Type B pancreatic cell (in vitro differentiated cells): ENCODE results near the gene CES1. TPM values are rescaled to one million over a fixed set of nuclear protein-coding genes. Genes with fewer than 3 reads are reported as not detected.
"Not testable (repeated sequence)": the region's sequence is repeated elsewhere in the genome, so short reads cannot be mapped to it uniquely, and the experiment has no call there.

ENCODE experiments used
- DNase-seq: peaks from one replicate; pipeline ENCODE4 v3.0.0; 2021; ENCODE audit warnings: mixed read lengths; ENCODE audit not compliant: unreplicated experiment; ENCODE audit errors: extremely low spot score
- H3K27ac Mint-ChIP-seq: 2 replicates; pipeline ENCODE4 v1.8.0; 2021; ENCODE audit warnings: mild to moderate bottlenecking, mixed read lengths
- H3K27me3 Mint-ChIP-seq: 2 replicates; pipeline ENCODE4 v1.8.0; 2021; ENCODE audit warnings: mixed read lengths
- H3K36me3 Mint-ChIP-seq: 2 replicates; pipeline ENCODE4 v1.8.0; 2021; ENCODE audit warnings: mixed read lengths
- H3K4me1 Mint-ChIP-seq: one replicate; pipeline ENCODE4 v1.8.0; 2021; ENCODE audit warnings: mixed read lengths; ENCODE audit not compliant: unreplicated experiment
- H3K4me3 Mint-ChIP-seq: 2 replicates; pipeline ENCODE4 v1.8.0; 2021; ENCODE audit warnings: mild to moderate bottlenecking, mixed read lengths
- H3K9me3 Mint-ChIP-seq: 2 replicates; pipeline ENCODE4 v1.8.0; 2021; ENCODE audit warnings: mixed read lengths
- CTCF ChIP-seq: fragments of 200-600 bp; sonication (generic); conservative IDR thresholded peaks from 2 replicates; pipeline ENCODE4 v1.5.0; 2021; ENCODE audit warnings: antibody characterized with exemption, mild to moderate bottlenecking
- total RNA-seq: library from RNA; stranded (reverse); gene quantifications from 2 replicates; pipeline ENCODE4 v1.2.1, GENCODE V29; 2021; ENCODE audit warnings: low replicate concordance

Gene CES1
- total RNA-seq, 1 donor from 2014 or later = 2.1 TPM

- Mint-ChIP-seq H3K9me3 (no peaks in the 10 kb centered on the region), H3K36me3 (no peaks in the 10 kb centered on the region), H3K27me3 (peaks cover 66% of the 10 kb centered on the region), H3K4me3 (no peak overlapping the region), H3K27ac (no peak overlapping the region), H3K4me1 (no peaks in the 10 kb centered on the region)
- TF ChIP-seq CTCF = no peak
- no peak for DNase-seq
Measured at GRCh38 chr16:55821210-55821609, 11.7 kb downstream of the CES1 start.

GRCh38 chr16:55820615-55821014, 12.3 kb downstream of the CES1 start:
- no peaks in the 10 kb centered on the region for H3K4me1 Mint-ChIP-seq
- no peaks in the 10 kb centered on the region for H3K9me3 Mint-ChIP-seq
- no peak for DNase-seq
- peaks cover 66% of the 10 kb centered on the region for H3K27me3 Mint-ChIP-seq
- no peak for TF ChIP-seq CTCF
- no peak overlapping the region for H3K27ac Mint-ChIP-seq
- no peaks in the 10 kb centered on the region for H3K36me3 Mint-ChIP-seq
- H3K4me3 Mint-ChIP-seq = no peak overlapping the region

- Mint-ChIP-seq H3K27me3 (peaks cover 70% of the 10 kb centered on the region), H3K27ac (no peak overlapping the region), H3K36me3 (no peaks in the 10 kb centered on the region), H3K4me3 (no peak overlapping the region), H3K4me1 (no peaks in the 10 kb centered on the region), H3K9me3 (no peaks in the 10 kb centered on the region)
- TF ChIP-seq CTCF = no peak
- DNase-seq = no peak
Measured at GRCh38 chr16:55817236-55817912, 15.5 kb downstream of the CES1 start.

- not testable (repeated sequence) for DNase-seq, H3K36me3 Mint-ChIP-seq, H3K27ac Mint-ChIP-seq, H3K4me1 Mint-ChIP-seq, H3K4me3 Mint-ChIP-seq, H3K9me3 Mint-ChIP-seq
- H3K27me3 Mint-ChIP-seq = peaks cover 72% of the 10 kb centered on the region
Measured at GRCh38 chr16:55816222-55816621, 16.7 kb downstream of the CES1 start.

- H3K4me1 Mint-ChIP-seq = no peaks in the 10 kb centered on the region
- no peaks in the 10 kb centered on the region for H3K36me3 Mint-ChIP-seq
- no peak overlapping the region for H3K27ac Mint-ChIP-seq
- no peaks in the 10 kb centered on the region for H3K9me3 Mint-ChIP-seq
- H3K4me3 Mint-ChIP-seq = no peak overlapping the region
- peaks cover 68% of the 10 kb centered on the region for H3K27me3 Mint-ChIP-seq
- no peak for DNase-seq
- TF ChIP-seq CTCF = no peak
Measured at GRCh38 chr16:55815320-55815719, 17.6 kb downstream of the CES1 start.

GRCh38 chr16:55814174-55814573, 18.7 kb downstream of the CES1 start:
- not testable (repeated sequence) for H3K9me3 Mint-ChIP-seq, H3K27ac Mint-ChIP-seq, H3K4me3 Mint-ChIP-seq, DNase-seq, H3K4me1 Mint-ChIP-seq, H3K36me3 Mint-ChIP-seq
- peaks cover 71% of the 10 kb centered on the region for H3K27me3 Mint-ChIP-seq

GRCh38 chr16:55813730-55814129, 19.2 kb downstream of the CES1 start:
- not testable (repeated sequence) for DNase-seq, H3K9me3 Mint-ChIP-seq, H3K36me3 Mint-ChIP-seq, H3K27ac Mint-ChIP-seq, H3K4me3 Mint-ChIP-seq, H3K4me1 Mint-ChIP-seq
- peaks cover 68% of the 10 kb centered on the region for H3K27me3 Mint-ChIP-seq
